Activated CD4-positive, CD25-positive, alpha-beta regulatory T cell treated with anti-CD3 and anti-CD28 coated beads, Interleukin-2, amount 50 U/mL, for 16 hours (primary cell): Measurements from ENCODE around the gene CTNNBL1.
"Not testable (repeated sequence)": the region's sequence is repeated elsewhere in the genome, so short reads cannot be mapped to it uniquely, and the experiment has no call there.

Experiments
- DNase-seq: peaks from one replicate; pipeline ENCODE4 v3.0.0-alpha.2; 2020; ENCODE audit warnings: low read depth, low spot score

The CTNNBL1 gene

DNA sequence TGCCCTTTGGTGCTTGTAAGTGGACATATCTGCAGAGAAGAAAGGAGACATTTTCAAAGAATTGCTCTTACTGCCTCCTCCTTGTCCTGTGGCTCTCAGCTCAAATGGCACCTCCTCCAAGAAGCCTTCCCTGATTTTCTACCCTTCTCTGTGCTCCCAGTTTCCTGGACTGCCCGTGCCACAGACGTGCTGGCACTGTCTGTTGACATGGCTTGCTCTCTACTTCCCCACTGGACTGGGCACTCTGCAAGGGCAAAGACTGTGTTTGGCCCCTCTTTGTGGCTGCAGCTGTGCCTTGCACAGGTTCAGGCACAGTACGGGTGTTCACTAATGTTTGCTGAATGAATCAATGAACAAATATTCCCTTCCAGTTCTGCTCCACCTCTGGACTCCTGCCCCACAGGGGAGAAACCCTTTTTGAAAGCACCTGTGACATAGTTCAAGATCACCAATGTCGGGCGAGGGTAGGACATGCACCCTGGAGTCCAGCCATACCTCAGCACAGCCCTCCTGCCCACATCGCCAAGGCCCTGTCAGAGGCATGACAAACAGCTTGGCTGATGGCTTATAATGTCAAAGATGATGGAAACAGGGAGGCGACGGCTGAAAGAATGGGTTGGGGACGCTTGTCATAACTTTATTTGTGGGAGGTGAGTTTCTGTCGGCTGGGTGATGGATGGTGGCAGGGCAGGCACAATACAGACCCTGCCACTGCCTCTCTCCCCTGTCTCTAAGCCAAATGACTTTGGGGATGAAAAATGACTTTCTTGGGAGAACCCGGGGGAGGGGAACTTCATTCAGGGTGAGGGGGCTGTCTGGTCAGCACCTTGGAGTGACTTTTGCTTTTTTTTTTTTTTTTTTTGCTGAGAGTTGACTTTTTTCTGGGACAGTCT is 15.6 kb upstream of the CTNNBL1 start:
- no peak for DNase-seq

DNA sequence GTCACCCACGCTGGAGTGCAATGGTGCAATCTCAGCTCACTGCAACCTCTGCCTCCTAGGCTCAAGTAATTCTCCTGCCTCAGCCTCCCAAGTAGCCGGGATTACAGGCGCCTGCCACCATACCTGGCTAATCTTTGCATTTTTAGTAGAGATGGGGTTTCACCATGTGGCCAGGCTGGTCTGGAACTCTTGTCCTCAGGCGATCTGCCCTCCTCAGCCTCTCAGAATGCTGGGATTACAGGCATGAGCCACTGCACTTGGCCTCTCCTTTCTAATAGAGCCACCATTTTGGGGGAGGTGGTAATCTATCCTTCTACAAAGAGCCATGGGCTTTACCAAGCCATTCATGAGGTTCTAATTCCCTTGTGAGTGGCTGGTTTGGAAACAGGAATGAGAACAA is 14.1 kb upstream of the CTNNBL1 start:
- not testable (repeated sequence) for DNase-seq

DNA sequence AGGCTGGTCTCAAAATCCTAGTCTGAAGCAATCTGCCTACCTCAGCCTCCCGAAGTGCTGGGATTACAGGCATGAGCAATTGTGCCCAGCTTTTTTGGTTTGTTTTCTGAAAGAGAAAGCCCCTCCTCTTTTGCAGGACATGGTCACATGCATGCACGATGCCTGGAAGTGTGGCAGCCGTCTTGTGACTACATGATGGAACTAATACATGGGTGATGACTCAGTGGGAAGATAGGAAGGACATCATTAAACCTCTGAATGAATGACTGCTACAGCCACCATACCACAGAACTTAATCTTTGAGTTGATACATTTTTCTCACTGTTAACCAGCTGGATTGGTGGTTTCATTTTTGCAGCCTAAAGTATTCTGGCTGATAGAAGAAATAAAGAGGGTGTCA is 13.4 kb upstream of the CTNNBL1 start:
- no peak for DNase-seq

DNA sequence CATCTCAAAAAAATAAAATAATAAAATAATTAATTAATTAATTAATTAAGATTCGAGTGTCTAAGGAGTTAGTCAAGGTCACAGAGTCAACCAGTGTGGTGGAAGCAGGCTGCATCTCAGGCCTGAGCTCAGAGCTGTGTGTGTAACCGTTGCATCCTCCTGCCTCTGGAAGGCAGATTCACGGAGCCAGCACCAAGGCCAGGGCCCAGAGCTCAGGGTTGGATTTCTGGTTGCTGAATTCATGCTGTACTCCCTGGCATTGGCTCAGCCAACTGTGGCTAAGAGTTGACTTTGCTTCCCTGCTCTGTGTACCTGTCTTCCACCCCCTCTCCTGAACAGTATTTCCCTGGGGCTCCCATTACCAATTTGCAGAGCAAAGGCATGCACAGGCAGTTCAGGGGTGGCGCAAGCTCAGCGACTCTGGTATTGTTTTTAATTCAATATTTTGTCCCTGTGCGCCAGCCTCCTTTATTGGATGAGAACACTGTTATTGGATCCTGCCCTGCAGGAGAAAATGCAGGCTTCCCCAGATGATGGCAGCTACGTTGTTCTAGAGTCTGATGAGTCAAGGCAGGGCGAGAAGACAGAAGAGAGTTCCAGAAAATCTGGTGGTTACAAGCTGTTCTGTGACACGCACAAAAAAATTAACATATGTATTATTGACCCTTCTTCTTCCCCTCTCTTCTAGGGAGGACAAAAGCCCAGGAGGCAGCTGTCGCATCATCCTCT is 12.3 kb upstream of the CTNNBL1 start:
- DNase-seq: no peak

DNA sequence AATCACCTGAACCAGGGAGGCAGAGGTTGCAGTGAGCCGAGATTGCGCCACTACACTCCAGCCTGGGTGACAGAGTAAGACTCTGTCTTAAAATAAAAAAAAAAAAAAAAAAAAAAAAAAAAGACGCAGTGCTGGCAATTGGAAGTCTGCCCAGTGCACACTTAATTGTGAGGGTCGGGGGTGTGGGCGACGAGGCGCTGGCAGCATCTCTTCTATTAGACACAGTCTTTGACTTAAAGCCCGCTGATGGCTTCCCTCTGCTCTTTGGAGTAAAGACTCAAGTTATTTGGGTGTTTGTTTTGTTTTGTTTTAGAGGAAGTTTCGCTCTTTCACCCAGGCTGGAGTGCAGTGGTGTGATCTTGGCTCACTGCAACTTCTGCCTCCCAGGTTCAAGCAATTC is 10.7 kb upstream of the CTNNBL1 start:
- not testable (repeated sequence) for DNase-seq

DNA sequence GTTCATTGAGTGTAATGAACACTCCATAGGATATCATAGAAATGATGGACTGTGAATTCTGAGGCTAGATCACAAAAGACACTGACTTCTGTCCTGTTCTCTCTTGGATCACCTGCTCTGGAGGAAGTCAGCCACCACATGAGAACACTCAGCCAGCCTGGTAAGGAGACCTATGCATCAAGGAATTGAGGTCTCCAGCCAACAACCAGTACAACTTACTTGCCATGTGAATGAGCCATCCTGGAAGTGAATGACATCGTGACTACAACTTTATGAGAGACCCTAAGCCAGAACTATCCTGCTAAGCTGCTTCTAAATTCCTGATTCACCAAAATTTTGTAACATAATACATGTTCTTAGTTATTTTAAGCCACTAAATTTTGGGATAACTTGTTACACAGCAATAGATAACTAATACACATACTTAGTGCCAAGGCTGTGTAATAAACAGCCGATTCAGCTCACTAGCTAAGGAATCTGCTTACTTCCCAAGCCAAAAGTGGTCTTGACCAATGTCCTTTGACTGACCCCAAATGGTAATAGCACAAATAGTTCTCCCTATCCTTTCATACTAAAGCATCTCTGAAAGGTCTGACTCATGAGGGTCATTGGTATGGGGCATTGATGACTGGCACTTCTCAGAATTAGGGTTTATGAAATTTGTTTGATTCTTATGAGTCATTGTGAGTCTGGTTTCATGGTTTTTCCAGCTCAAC is 6.9 kb upstream of the CTNNBL1 start:
- no peak for DNase-seq

DNA sequence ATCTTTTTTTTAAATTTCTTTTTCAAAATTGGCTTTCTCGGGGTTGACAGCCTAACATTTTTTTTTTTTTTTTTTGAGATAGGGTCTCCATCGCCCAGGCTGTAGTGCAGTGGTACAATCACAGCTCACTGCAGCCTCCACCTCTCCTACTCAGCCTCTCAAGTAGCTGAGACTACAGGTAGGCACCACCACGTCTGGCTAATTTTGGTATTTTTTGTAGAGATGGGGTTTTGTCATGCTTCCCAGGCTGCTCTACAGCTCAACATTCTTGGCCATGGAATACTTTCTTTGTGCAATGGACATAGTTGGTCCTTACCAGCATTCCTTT is 6.4 kb upstream of the CTNNBL1 start:
- no peak for DNase-seq

DNA sequence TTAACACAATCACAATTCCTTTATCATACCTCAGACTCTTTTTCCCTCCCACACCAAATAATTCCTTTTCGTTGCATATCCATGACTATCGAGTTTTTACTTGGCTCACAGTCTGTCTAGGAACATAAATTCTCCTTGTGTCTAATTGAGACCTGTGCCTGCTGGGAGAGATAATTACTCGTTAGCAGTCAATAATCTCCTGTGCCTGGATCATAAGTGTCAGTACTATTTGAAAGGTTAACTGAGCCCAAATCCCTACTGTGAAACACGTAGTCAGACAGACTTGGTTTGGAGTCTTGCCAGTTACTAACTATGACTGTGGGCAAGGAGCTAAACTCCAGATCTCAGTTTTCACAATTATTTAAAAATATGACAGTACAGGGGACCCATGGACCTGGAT is 5.7 kb upstream of the CTNNBL1 start:
- no peak for DNase-seq

DNA sequence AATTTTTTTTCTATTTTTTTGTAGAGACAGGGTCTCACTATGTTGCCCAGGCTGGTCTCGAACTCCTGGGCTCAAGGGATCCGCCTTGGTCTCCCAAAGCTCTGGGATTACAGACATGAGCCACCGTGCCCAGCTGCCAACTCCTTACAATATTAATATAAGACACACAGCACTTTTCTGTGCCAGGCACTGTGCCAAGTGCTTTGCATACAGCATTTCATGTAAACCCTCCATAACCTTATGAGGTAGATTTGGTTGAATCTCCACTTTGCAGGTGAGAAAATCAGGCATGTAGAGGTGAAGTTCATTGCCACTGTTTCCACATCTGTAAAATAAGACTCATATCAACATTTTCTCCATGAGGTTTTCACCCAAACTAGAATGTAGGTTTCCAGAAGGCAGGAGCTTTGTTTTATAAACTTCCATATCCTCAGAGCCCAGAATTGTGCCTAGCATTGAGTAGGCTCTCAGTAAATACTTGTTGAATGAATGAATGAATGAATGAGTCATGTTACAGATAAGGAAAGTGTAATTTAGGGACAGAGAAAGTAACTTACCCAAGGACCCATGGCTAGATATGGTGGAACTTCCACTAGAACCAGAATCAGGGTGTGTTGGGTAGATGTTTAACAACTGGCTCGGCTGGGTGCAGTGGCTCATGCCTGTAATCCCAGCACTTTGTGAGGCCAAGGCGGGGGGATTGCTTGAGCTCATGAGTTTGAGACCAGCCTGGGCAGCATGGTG is 3.0 kb upstream of the CTNNBL1 start:
- DNase-seq: no peak

DNA sequence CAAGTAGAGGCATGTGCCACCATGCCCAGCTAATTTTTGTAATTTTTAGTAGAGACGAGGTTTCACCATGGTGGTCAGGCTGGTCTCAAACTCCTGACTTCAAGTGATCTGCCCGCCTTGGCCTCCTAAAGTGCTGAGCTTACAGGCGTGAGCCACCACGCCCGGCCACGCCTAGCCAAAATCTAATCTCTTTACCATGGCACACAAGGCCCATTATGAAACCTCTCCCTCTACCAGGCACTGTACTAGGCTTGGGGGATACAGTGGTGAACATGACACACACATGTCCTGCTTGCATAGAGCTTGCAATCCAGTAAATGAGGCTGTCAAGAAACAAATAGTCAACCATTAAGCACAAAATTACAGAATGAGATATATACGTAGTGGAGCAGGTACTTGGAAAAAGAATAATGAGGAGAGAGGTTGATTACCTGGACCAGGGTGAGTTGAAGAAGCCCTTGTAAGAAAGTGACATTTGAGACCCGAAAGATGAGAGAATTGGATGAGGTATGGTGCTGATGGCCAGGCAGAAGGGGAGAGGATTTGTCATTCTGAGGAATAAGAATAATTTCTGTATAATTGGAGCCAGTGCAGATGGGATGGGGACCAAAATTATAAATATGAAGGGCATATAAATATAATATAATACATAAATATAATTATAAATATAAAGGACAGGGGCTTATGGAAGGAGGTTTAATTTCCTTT is 1.2 kb upstream of the CTNNBL1 start:
- no peak for DNase-seq

DNA sequence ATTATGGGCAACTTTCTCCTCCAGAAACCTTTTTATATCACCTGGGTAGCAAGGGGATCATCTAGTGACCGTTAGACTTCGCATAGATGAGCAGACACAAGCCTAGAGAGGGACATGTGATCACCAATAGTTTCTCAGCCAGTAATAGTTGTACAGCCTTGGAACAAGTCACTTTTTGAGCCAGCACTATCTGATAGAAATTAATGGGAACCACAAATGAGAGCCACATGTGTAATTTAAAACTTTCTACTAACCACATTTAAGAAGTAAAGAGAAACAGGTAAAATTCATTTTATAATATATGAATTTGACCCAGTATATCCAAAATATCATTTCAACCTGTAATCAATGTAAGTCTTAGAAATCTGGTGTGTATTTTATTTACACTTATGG is 592 bp upstream of the CTNNBL1 start:
- DNase-seq: no peak

DNA sequence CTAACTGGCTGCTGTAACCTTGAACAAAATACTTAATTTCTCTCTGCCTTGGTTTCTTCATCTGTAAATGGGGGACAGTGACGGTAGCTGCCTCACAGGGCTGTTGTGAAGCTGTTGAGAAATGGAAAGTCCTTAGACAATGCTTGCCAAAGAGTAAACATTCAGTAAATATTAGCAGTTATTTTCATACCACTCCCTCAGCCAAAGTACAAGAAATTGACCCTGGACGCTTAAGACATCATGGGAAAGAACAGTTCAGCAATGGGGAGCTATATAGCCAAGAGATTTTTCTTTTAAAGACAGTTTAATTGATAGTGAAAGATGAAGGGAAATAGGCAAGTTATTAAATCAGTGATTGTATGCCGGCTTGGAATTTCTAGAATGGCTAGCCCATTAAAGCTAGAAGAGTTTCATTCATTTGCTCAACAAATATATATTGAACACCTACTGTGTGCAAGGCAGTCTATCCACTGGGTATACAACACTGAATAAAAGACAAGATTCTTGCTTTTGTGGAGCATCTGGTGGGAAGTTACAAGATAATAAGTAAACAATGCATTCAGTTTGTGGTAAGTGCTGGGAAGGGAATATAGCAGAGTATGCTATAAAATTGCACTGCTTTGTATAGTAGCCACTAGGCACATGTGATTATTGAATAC is 2.0 kb downstream of the CTNNBL1 start:
- DNase-seq: no peak

DNA sequence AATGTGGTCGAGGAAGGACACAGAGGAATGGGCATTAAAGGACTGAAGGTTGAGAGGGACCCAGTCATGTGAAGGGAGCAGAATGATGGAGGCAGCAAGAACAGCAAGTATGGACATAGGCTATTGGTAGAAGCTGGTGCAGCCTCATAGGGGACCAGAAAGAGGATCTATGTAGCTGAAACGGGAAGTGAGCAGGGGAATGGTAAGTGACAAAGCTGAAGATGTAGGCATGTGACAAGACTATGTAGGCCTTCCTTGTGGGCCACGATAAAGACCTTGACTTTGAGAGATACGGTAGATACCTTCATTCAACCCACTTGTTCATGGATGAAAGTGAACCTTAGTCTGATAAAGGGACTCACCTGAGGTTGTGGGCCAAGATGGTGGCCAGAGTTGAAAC is 3.5 kb downstream of the CTNNBL1 start:
- no peak for DNase-seq

DNA sequence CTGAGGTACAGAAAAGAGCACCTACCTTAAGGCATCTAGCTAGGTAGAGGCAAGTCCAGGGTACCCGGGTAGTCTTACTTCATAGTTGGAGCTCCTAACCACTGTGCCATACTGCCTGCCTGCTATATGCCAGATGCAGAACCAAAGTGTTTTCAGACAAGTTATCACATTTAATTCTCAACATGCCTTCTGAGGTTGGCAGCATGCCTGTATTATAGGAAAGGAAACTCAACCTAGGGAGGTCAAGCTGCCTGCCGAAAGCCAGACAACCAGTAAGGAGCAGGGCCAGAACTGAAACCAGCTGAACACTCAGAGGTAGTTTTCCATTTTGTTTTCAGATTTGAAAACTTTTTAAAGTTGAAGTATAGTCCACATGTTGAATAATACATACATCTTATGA is 5.4 kb downstream of the CTNNBL1 start:
- no peak for DNase-seq

DNA sequence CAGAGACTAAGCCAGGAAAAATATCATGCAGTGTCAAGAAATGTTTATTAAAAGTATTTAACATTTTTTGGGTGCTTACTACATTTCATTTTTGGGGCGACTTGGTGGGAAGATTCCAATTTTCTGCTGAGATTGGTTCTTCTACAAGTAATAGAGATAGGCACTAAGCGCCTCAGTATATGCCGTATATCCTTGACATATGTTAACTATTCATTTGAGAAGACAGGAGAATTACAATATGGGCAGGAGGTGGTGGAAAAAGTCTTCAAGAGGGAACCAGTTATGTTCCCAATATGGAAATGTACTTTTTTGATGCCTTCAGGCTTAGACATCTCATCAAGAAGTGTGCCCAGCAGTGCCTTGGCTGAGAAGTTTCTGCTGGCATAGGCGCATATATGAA is 6.5 kb downstream of the CTNNBL1 start:
- no peak for DNase-seq

DNA sequence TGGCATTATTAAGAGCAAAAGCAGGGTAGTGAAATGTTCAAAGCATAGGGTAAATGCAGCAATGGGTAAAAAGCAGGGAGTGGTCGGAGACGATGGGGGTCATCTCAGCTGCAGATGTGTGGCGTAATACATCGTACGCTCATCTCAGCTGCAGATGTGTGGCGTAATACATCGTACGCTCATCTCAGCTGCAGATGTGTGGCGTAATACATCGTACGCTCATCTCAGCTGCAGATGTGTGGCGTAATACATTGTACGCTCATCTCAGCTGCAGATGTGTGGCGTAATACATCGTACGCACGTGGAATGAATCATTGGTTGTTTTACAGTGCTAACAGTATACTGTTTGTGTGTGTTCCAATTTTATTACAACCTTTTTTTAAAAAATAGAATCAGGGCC is 7.8 kb downstream of the CTNNBL1 start:
- DNase-seq: not testable (repeated sequence)

DNA sequence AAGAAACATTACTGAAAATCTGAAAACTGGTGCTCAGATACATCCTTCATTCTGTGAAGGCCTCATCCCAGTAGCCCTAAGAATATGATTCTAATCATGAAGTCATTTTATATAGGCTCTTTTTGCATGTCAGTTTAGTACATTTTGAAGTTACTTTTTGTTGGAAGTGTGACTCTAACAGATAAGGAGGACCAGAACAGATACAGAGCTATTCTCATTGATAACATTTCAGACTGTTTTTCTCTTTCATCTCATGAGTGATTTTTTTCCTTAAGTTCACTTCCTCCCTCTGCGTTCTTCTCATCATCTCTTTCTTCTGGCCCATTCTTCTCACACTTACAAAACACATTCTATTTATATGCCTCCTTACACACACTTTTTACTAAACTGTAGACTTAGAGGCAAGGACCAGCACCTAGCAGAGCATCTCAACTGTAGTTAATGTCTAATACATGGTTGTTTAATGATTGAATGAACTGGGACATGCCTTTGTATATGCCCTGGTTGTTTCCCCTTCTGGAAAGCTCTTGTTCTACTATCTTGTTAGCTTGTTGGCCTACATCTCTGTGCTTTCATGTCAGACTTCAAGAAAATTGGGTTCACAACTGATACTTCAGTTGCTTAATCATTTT is 8.7 kb downstream of the CTNNBL1 start:
- no peak for DNase-seq

DNA sequence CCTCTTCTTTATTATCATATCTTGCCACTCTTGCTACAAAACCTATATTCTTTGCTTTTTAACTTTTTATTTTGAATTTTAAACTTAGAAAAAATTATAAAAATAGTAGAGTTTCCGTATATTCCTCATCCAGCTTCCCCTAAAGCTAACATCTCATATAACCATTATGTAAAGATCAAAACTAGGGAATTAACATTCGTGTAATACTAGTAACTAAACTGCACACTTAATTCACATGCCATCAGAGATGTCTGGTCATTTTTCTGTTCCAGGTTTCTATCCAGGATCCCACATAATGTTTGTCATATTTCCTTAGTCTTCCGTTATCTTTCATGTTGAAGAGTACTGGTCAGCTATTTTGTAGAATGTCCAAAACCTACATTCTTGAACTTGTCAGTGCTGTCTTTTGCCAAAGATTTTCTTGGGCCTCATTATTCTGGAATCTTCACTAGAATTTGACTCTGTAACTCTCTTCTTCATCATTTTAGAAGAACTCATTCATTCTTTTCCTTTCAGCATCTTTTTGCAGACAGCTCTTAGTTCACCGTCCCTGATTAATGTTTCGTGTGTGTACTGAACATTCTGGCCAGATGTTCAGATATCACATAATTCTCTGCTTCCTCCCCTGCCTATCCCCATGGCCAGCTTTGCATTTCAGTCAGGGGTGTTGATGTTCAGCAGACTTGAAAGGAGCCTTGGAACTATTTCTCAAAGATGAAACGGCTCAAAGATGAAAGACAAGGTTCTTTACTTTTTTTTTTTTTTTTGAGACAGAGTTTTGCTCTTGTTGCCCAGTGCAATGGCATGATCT is 9.4 kb downstream of the CTNNBL1 start:
- no peak for DNase-seq

DNA sequence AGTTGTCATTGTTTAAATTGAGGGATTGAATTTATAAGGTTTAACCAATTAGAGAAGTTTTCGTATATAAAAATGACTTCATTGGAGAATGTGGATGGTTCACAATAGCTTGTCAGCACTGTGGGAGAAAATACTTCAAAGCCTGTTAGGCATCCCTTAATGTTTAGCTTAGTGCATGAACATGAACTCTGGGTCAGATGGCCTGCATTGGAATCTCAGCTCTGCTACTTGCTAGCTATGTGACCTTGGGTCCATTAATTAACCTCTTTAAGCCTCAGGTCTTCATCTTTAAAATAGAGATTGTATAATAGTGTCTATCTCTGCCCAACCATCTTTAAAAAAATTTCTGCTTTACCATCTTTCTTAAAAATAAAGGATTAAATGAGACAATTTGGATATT is 11.1 kb downstream of the CTNNBL1 start:
- DNase-seq: no peak
